ENCODE data around the gene NUMBL.

Gene NUMBL

GRCh38 chr19:40713939-40714338 is 23.5 kb upstream of the NUMBL start:
- FAIRE-seq, result no peak
- DNase-seq (ENCODE audit: insufficient read length, low spot score), result no peak
- TF ChIP-seq CTCF (IDR thresholded peaks at IDR 0.05; ENCODE audit: insufficient read depth, missing control alignments), result no peak

GRCh38 chr19:40709817-40710216 is 19.4 kb upstream of the NUMBL start:
- FAIRE-seq (no peak), DNase-seq (ENCODE audit: insufficient read length, low spot score) (no peak)
- TF ChIP-seq CTCF (IDR thresholded peaks at IDR 0.05; ENCODE audit: insufficient read depth, missing control alignments), result no peak

- no peak for FAIRE-seq
- no peak for DNase-seq (ENCODE audit: insufficient read length, low spot score)
- TF ChIP-seq CTCF (IDR thresholded peaks at IDR 0.05; ENCODE audit: insufficient read depth, missing control alignments), result no peak
Measured at GRCh38 chr19:40707615-40708014, 17.2 kb upstream of the NUMBL start.

- no peak for TF ChIP-seq CTCF (IDR thresholded peaks at IDR 0.05; ENCODE audit: insufficient read depth, missing control alignments)
- DNase-seq (ENCODE audit: insufficient read length, low spot score), result no peak
- no peak for FAIRE-seq
Measured at GRCh38 chr19:40705950-40706619, 15.6 kb upstream of the NUMBL start.

GRCh38 chr19:40705362-40705651 is 14.9 kb upstream of the NUMBL start:
- TF ChIP-seq CTCF (IDR thresholded peaks at IDR 0.05; ENCODE audit: insufficient read depth, missing control alignments), result no peak
- no peak for DNase-seq (ENCODE audit: insufficient read length, low spot score)
- no peak for FAIRE-seq

GRCh38 chr19:40704491-40705361 is 14.3 kb upstream of the NUMBL start:
- no peak for FAIRE-seq
- DNase-seq (ENCODE audit: insufficient read length, low spot score), result no peak
- TF ChIP-seq CTCF (IDR thresholded peaks at IDR 0.05; ENCODE audit: insufficient read depth, missing control alignments), result no peak

Measured in D721Med (cell line).